ENCODE results near the gene MRTFA. TPM values are rescaled to one million over a fixed set of nuclear protein-coding genes. Genes with fewer than 3 reads are reported as not detected.

MRTFA gene
- total and polyA plus RNA-seq, 4 donors = 7.5 to 22.0 (median 9.6) TPM

DNA sequence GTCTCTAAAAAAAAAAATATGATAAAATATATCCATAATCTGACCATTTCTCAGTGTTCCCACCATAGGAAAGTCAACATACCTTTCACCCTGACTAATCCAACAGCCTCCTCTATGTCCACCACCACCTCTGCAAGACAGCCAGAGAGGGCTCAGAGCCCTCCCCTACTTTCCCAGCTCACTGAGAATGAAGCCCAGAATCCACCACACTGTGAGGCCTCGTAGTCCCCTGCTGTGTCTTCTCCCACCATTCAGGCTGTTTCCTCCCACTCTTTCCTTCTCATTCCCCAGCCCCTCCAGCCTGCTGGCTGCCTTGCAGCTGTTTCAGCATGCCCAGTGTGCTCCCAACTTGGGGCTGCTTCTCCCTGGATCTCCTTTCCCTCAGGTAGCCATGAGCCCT is 239.1 kb downstream of the MRTFA start:
- H3K4me3 ChIP-seq (ENCODE audit: low read depth in 1 of 3, low read length in 3 of 3) = no peak overlapping the region
- no peaks in the 10 kb centered on the region for H3K4me1 ChIP-seq (ENCODE audit: control insufficient read depth in 4 of 4, insufficient read depth in 4 of 4, low read length in 3 of 4)
- H3K27me3 ChIP-seq (ENCODE audit: control insufficient read depth in 4 of 4, insufficient read depth in 4 of 4, low read length in 3 of 4) = no peaks in the 10 kb centered on the region
- WGBS = 79% methylated on average over 1 of the region's 1 CpG
- TF ChIP-seq EGR1 (IDR thresholded peaks at IDR 0.05; ENCODE audit: low read depth in 2 of 2) (no peak), HNF4A (conservative IDR thresholded peaks at IDR 0.05) (no peak), HNF4G (IDR thresholded peaks at IDR 0.05) (no peak)
- no peak for DNase-seq (ENCODE audit: low spot score)
- no peak overlapping the region for H3K27ac ChIP-seq (ENCODE audit: low read depth in 1 of 2, low read length in 2 of 2)
- no peak overlapping the region for H3K9ac ChIP-seq (ENCODE audit: low read depth in 1 of 2, low read length in 2 of 2)
- no peaks in the 10 kb centered on the region for H3K9me3 ChIP-seq (ENCODE audit: control insufficient read depth in 4 of 4, low read length in 3 of 4)
- peaks cover 0 to 12% (median 8%) of the 10 kb centered on the region in 4 donors for H3K36me3 ChIP-seq (ENCODE audit: control insufficient read depth in 4 of 4, insufficient read depth in 3 of 4, low read depth in 1 of 4, low read length in 3 of 4)

DNA sequence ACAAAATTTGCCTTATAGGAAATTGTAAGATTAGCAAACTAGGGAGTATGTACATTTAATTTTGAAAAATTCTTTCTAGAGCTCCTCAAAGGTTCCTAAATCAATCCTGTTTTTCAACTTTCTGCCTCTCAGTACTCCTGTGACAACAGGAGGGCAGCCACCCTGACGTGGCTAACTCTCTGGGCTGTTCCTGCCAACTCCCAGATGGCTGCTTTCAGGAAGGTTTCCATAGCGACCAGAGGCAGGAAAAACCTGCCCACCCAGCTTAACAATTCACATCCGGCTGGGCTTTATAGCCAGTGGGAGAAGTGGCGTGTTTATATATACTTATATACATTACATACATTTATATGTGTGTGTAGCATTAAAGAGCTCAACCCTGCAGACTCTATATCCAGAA is 239.6 kb downstream of the MRTFA start:
- no peak for DNase-seq (ENCODE audit: low spot score)

More for the DNA sequence above, 239.6 kb downstream of the MRTFA start:
- Histone ChIP-seq H3K9ac (ENCODE audit: low read depth in 1 of 2, low read length in 2 of 2) (no peak overlapping the region), H3K27ac (ENCODE audit: low read depth in 1 of 2, low read length in 2 of 2) (no peak overlapping the region), H3K36me3 (ENCODE audit: control insufficient read depth in 4 of 4, insufficient read depth in 3 of 4, low read depth in 1 of 4, low read length in 3 of 4) (peaks cover 0 to 8% (median 6%) of the 10 kb centered on the region in 4 donors), H3K9me3 (ENCODE audit: control insufficient read depth in 4 of 4, low read length in 3 of 4) (no peaks in the 10 kb centered on the region), H3K27me3 (ENCODE audit: control insufficient read depth in 4 of 4, insufficient read depth in 4 of 4, low read length in 3 of 4) (no peaks in the 10 kb centered on the region), H3K4me1 (ENCODE audit: control insufficient read depth in 4 of 4, insufficient read depth in 4 of 4, low read length in 3 of 4) (no peaks in the 10 kb centered on the region), H3K4me3 (ENCODE audit: low read depth in 1 of 3, low read length in 3 of 3) (no peak overlapping the region)
- 65% methylated on average over 4 of the region's 4 CpGs for WGBS
- TF ChIP-seq, protein P1, sequence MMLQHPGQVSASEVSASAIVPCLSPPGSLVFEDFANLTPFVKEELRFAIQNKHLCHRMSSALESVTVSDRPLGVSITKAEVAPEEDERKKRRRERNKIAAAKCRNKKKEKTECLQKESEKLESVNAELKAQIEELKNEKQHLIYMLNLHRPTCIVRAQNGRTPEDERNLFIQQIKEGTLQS (IDR thresholded peaks at IDR 0.05) = no peak
- no peak for TF ChIP-seq GABPA (IDR thresholded peaks at IDR 0.05 in 1 of 2, conservative IDR thresholded peaks at IDR 0.05 in 1 of 2)
- TF ChIP-seq, protein P2, sequence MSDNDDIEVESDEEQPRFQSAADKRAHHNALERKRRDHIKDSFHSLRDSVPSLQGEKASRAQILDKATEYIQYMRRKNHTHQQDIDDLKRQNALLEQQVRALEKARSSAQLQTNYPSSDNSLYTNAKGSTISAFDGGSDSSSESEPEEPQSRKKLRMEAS (IDR thresholded peaks at IDR 0.05) = no peak
- TF ChIP-seq, protein P3, sequence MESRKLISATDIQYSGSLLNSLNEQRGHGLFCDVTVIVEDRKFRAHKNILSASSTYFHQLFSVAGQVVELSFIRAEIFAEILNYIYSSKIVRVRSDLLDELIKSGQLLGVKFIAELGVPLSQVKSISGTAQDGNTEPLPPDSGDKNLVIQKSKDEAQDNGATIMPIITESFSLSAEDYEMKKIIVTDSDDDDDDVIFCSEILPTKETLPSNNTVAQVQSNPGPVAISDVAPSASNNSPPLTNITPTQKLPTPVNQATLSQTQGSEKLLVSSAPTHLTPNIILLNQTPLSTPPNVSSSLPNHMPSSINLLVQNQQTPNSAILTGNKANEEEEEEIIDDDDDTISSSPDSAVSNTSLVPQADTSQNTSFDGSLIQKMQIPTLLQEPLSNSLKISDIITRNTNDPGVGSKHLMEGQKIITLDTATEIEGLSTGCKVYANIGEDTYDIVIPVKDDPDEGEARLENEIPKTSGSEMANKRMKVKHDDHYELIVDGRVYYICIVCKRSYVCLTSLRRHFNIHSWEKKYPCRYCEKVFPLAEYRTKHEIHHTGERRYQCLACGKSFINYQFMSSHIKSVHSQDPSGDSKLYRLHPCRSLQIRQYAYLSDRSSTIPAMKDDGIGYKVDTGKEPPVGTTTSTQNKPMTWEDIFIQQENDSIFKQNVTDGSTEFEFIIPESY (IDR thresholded peaks at IDR 0.05) = no peak
- TF ChIP-seq NR2F2 (IDR thresholded peaks at IDR 0.05) = no peak
- TF ChIP-seq FOXA2 (IDR thresholded peaks at IDR 0.05) = no peak
- TF ChIP-seq YY1 (IDR thresholded peaks at IDR 0.05) = no peak
- no peak for TF ChIP-seq FOXA1 (IDR thresholded peaks at IDR 0.05)
- TF ChIP-seq TAF1 (conservative IDR thresholded peaks at IDR 0.05) = no peak
- no peak for TF ChIP-seq RAD21 (IDR thresholded peaks at IDR 0.05)
- TF ChIP-seq, protein P4, sequence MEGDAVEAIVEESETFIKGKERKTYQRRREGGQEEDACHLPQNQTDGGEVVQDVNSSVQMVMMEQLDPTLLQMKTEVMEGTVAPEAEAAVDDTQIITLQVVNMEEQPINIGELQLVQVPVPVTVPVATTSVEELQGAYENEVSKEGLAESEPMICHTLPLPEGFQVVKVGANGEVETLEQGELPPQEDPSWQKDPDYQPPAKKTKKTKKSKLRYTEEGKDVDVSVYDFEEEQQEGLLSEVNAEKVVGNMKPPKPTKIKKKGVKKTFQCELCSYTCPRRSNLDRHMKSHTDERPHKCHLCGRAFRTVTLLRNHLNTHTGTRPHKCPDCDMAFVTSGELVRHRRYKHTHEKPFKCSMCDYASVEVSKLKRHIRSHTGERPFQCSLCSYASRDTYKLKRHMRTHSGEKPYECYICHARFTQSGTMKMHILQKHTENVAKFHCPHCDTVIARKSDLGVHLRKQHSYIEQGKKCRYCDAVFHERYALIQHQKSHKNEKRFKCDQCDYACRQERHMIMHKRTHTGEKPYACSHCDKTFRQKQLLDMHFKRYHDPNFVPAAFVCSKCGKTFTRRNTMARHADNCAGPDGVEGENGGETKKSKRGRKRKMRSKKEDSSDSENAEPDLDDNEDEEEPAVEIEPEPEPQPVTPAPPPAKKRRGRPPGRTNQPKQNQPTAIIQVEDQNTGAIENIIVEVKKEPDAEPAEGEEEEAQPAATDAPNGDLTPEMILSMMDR (IDR thresholded peaks at IDR 0.05; ENCODE audit: low read depth, low read length, missing input control) = no peak
- TF ChIP-seq SP1 (IDR thresholded peaks at IDR 0.05) = no peak
- TF ChIP-seq HNF4A (conservative IDR thresholded peaks at IDR 0.05) = no peak
- TF ChIP-seq, protein P5, sequence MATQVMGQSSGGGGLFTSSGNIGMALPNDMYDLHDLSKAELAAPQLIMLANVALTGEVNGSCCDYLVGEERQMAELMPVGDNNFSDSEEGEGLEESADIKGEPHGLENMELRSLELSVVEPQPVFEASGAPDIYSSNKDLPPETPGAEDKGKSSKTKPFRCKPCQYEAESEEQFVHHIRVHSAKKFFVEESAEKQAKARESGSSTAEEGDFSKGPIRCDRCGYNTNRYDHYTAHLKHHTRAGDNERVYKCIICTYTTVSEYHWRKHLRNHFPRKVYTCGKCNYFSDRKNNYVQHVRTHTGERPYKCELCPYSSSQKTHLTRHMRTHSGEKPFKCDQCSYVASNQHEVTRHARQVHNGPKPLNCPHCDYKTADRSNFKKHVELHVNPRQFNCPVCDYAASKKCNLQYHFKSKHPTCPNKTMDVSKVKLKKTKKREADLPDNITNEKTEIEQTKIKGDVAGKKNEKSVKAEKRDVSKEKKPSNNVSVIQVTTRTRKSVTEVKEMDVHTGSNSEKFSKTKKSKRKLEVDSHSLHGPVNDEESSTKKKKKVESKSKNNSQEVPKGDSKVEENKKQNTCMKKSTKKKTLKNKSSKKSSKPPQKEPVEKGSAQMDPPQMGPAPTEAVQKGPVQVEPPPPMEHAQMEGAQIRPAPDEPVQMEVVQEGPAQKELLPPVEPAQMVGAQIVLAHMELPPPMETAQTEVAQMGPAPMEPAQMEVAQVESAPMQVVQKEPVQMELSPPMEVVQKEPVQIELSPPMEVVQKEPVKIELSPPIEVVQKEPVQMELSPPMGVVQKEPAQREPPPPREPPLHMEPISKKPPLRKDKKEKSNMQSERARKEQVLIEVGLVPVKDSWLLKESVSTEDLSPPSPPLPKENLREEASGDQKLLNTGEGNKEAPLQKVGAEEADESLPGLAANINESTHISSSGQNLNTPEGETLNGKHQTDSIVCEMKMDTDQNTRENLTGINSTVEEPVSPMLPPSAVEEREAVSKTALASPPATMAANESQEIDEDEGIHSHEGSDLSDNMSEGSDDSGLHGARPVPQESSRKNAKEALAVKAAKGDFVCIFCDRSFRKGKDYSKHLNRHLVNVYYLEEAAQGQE (IDR thresholded peaks at IDR 0.05) = no peak
- TF ChIP-seq JUND (IDR thresholded peaks at IDR 0.05) = no peak
- TF ChIP-seq EGR1 (IDR thresholded peaks at IDR 0.05; ENCODE audit: low read depth in 2 of 2) = no peak
